ENCODE results near the gene ZNF268.
A peak's percentile ranks its signal among the peaks of the same experiment; 100 is the strongest.

ZNF268 gene

GRCh38 chr12:133181238-133181959 lies at the start of gene ZNF268:
TSS of gene ZNF268 (plus strand) at chr12:133181495. CDS start at chr12:133181998, 503 bp downstream.
- H3K4me3 ChIP-seq (ENCODE audit: low read length): peak within 1 kb of the TSS; percentile 98
- TF ChIP-seq CTCF (conservative IDR thresholded peaks at IDR 0.05; ENCODE audit: low read length): peak; percentile 79
- DNase-seq (ENCODE audit: low read depth): peak; percentile 88

DNA sequence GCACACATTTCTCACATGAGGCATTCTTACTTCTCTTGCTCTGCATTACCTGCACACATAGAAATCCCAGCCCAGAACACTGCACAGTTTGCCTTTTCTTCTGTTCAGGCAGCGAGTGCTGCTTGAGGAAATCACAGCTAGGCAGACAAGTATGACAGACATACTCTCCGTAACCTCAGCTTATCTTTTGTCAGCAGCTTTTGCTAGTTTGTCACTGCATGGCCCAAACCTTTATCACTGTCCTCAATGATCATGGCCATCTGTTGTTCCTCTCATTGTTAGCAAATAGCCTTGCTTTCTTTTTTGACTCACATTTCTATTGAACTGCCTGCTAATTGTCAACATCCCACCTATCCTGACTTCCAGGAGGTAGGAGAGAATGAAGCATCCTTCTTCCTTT lies 45.5 kb upstream of the ZNF268 start:
- H3K4me3 ChIP-seq (ENCODE audit: low read length): no peak overlapping the region
- DNase-seq (ENCODE audit: low read depth): no peak
- no peak for TF ChIP-seq CTCF (conservative IDR thresholded peaks at IDR 0.05; ENCODE audit: low read length)

GRCh38 chr12:133145981-133146380 lies 35.3 kb upstream of the ZNF268 start:
- TF ChIP-seq CTCF (conservative IDR thresholded peaks at IDR 0.05; ENCODE audit: low read length): no peak
- no peak for DNase-seq (ENCODE audit: low read depth)
- no peak overlapping the region for H3K4me3 ChIP-seq (ENCODE audit: low read length)

DNA sequence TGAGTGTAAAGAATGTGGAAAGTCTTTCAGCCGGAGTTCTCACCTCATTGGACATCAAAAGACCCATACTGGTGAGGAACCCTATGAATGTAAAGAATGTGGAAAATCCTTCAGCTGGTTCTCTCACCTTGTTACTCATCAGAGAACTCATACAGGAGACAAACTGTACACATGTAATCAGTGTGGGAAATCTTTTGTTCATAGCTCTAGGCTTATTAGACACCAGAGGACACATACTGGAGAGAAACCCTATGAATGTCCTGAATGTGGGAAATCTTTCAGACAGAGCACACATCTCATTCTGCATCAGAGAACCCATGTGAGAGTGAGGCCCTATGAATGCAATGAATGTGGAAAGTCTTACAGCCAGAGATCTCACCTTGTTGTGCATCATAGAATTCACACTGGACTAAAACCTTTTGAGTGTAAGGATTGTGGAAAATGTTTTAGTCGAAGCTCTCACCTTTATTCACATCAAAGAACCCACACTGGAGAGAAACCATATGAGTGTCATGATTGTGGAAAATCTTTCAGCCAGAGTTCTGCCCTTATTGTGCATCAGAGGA lies 25.1 kb upstream of the ZNF268 start:
- DNase-seq (ENCODE audit: low read depth): no peak
- no peak for TF ChIP-seq CTCF (conservative IDR thresholded peaks at IDR 0.05; ENCODE audit: low read length)
- no peak overlapping the region for H3K4me3 ChIP-seq (ENCODE audit: low read length)

GRCh38 chr12:133165776-133166175 lies 15.5 kb upstream of the ZNF268 start:
- DNase-seq (ENCODE audit: low read depth): no peak
- no peak for TF ChIP-seq CTCF (conservative IDR thresholded peaks at IDR 0.05; ENCODE audit: low read length)
- no peak overlapping the region for H3K4me3 ChIP-seq (ENCODE audit: low read length)

DNA sequence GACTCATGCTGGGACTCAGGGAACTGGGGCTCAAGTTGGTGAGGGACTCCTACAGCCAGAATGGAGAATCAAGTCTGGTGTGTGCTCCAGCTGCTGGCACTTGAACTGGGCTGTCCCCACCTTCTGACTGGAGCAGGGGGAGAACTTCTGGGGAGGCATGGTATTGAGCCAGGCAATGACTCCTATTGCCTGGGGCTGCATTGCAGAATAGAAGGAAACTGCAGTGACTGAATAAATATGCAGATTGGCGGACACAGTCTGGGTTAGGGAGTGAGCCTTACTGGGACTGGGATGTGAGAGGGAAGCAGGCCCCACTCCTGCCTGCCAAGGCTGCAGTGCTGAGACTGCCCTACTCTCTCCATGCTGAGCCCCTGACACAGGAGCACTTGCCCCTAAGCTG lies 8.8 kb upstream of the ZNF268 start:
- no peak for DNase-seq (ENCODE audit: low read depth)
- TF ChIP-seq CTCF (conservative IDR thresholded peaks at IDR 0.05; ENCODE audit: low read length): no peak
- no peak overlapping the region for H3K4me3 ChIP-seq (ENCODE audit: low read length)

- TF ChIP-seq CTCF (conservative IDR thresholded peaks at IDR 0.05; ENCODE audit: low read length): no peak
- no peak for DNase-seq (ENCODE audit: low read depth)
- H3K4me3 ChIP-seq (ENCODE audit: low read length): no peak overlapping the region
Measured at GRCh38 chr12:133174901-133175300, 6.4 kb upstream of the ZNF268 start.

Measured in AG10803 (cell line).